Activated T-helper 2 cell treated with anti-CD3 and anti-CD28 coated beads, Interferon-gamma antibody, Interleukin-2, Interleukin-4, amounts not matched to agents 10 μg/mL and 5 μg/mL and 100 μg/mL, durations not matched to agents 14 hours and 24 hours and 36 hours (primary cell): ENCODE data around the gene NAT16. TPM values are rescaled to one million over a fixed set of nuclear protein-coding genes. Genes with fewer than 3 reads are reported as not detected.
A peak's percentile ranks its signal among the peaks of the same experiment; 100 is the strongest.

Experiments used
- DNase-seq: peaks from one replicate; pipeline ENCODE4 v3.0.0; 2021; ENCODE audit warnings: low spot score
- H3K27ac Mint-ChIP-seq: one replicate; pipeline ENCODE4 v1.8.0; 2021; ENCODE audit warnings: mixed read lengths
- H3K27me3 Mint-ChIP-seq: one replicate; pipeline ENCODE4 v1.8.0; 2021; ENCODE audit warnings: low read depth, mixed read lengths
- H3K36me3 Mint-ChIP-seq: one replicate; pipeline ENCODE4 v1.8.0; 2021; ENCODE audit warnings: low read depth, mixed read lengths
- H3K4me1 Mint-ChIP-seq: one replicate; pipeline ENCODE4 v1.8.0; 2021; ENCODE audit warnings: low read depth, mixed read lengths
- H3K4me3 Mint-ChIP-seq: one replicate; pipeline ENCODE4 v1.8.0; 2021; ENCODE audit warnings: low read depth, mild to moderate bottlenecking, moderate library complexity, mixed read lengths
- H3K9me3 Mint-ChIP-seq: one replicate; pipeline ENCODE4 v1.8.0; 2021; ENCODE audit warnings: mixed read lengths
- intact Hi-C: fragments of 100-400 bp; cut with micrococcal nuclease; formaldehyde crosslinking; loops from one replicate; pipeline ENCODE4 v1.15.1; 2023
- total RNA-seq: library from RNA; stranded (reverse); gene quantifications from 2 replicates; pipeline ENCODE4 v1.2.3, GENCODE V29; 2022

The NAT16 gene
- total RNA-seq, 1 donor from 2014 or later = not detected

- H3K4me3 Mint-ChIP-seq = no peak overlapping the region
- no peak overlapping the region for H3K27ac Mint-ChIP-seq
- H3K4me1 Mint-ChIP-seq = peaks cover 13% of the 10 kb centered on the region
- peaks cover 8% of the 10 kb centered on the region for H3K27me3 Mint-ChIP-seq
- H3K36me3 Mint-ChIP-seq = peaks cover 41% of the 10 kb centered on the region
- peaks cover 4% of the 10 kb centered on the region for H3K9me3 Mint-ChIP-seq
- no peak for DNase-seq
- intact Hi-C loops = no loop called here
Observed at GRCh38 chr7:101156277-101156676, 23.8 kb downstream of the NAT16 start.

GRCh38 chr7:101155303-101155702 lies 24.8 kb downstream of the NAT16 start:
- peaks cover 13% of the 10 kb centered on the region for H3K4me1 Mint-ChIP-seq
- no peak for DNase-seq

GRCh38 chr7:101154693-101155102 lies 25.4 kb downstream of the NAT16 start:
- intact Hi-C loops = loop anchor here (1.0 kb wide), 2 partner anchors 10 to 11 kb away; partner anchors contain the start of gene VGF
- H3K27me3 Mint-ChIP-seq = peaks cover 10% of the 10 kb centered on the region
- peak overlapping the region; percentile 83 for H3K4me3 Mint-ChIP-seq
- H3K9me3 Mint-ChIP-seq = peaks cover 4% of the 10 kb centered on the region
- peaks cover 30% of the 10 kb centered on the region for H3K36me3 Mint-ChIP-seq
- peaks cover 13% of the 10 kb centered on the region for H3K4me1 Mint-ChIP-seq
- H3K27ac Mint-ChIP-seq = no peak overlapping the region
- DNase-seq = no peak

More at GRCh38 chr7:101155303-101155702, 24.8 kb downstream of the NAT16 start:
- H3K27me3 Mint-ChIP-seq = peaks cover 9% of the 10 kb centered on the region
- H3K27ac Mint-ChIP-seq = no peak overlapping the region
- peak overlapping the region; percentile 83 for H3K4me3 Mint-ChIP-seq
- H3K9me3 Mint-ChIP-seq = peaks cover 4% of the 10 kb centered on the region
- peaks cover 36% of the 10 kb centered on the region for H3K36me3 Mint-ChIP-seq
- intact Hi-C loops = no loop called here

DNA sequence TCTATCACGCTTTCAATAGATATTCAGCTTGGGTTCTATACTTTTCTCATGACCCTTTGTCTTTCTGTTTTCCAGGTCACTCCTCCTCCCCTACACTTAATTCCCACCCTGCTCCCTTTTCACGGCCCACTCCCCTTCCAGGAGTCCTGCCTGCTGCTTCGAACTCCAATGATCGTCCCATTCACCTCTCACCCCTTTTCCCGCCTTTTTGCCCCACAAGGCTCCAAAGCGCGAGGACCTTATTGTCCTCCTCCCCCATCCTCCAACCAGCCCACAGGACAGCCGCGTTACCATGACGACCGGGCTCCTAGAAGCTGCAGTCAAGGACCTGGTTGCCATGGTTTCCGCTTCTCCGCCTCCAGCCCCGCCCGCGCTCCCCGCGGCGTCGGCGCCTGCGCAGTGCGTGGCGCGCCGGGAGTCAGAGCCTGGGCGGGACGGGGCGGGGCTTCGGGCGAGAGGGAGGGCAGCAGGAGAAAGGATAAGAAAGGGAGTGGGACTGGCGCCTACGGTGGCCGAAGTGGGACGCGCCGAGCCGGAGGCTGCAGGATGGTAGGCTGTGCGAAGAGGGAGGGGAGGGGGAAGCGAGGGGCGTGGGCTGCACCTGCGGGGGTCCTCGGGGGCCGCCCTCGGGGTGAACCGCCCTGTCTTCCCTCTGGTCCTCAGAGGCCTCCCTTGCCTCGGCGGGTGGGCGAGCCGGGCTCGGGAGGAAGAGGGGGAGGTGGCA lies 26.0 kb downstream of the NAT16 start, which contains the start of gene AP1S1:
AP1S1 (plus strand) TSS at position 508 of the 724 bp plus-strand sequence; CDS start at position 547, 39 bp downstream.
- Mint-ChIP-seq H3K4me3 (peak within 1 kb of the TSS; percentile 83), H3K9me3 (peaks cover 4% of the 10 kb centered on the region), H3K27me3 (peaks cover 15% of the 10 kb centered on the region), H3K36me3 (peaks cover 25% of the 10 kb centered on the region), H3K27ac (peak within 1 kb of the TSS; percentile 74), H3K4me1 (peaks cover 13% of the 10 kb centered on the region)
- intact Hi-C loops = loop anchor here (1.0 kb wide), 2 partner anchors 10 to 11 kb away; partner anchors contain the start of gene VGF
- peak; percentile 92 for DNase-seq

DNA sequence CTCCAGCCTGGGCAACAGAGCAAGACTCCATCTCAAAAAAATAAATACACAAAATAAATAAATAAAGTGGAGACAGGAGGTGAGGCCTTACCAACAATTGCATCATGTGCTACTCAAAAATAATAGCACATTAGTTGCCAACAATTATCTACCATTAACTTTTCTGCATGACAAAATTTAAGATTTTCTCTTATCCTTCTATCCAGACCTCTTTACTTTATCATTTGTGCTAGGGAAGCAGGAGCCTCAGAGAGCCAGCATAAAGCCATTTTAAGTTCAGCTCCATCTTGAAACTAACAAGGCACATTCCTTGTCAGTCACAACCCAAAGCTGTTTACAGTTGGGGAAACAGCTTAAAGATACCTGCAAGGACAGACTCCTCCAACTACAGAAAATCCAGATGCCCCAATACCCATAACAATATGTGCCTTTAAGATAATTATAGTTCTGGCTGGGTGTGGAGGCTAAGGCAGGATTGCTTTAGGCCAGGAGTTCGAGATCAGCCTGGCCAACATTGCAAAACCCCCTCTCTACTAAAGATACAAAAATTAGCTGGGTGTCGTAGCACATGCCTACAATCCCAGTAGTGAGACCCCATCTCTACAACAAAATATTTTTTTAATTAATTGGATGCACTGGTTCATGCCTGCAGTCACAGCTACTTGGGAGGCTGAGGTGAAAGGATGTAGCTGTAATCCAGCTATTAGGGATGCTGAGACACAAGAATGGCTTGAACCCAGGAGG lies 28.0 kb downstream of the NAT16 start:
- Mint-ChIP-seq H3K36me3 (peaks cover 10% of the 10 kb centered on the region), H3K4me1 (peaks cover 15% of the 10 kb centered on the region), H3K27me3 (peaks cover 20% of the 10 kb centered on the region), H3K27ac (no peak overlapping the region), H3K4me3 (no peak overlapping the region), H3K9me3 (peaks cover 4% of the 10 kb centered on the region)
- DNase-seq = no peak
- intact Hi-C loops = no loop called here

- intact Hi-C loops = loop anchor here (10.0 kb wide), 1 partner anchor 144 kb away; no protein-coding TSS in a partner anchor
Observed at GRCh38 chr7:101140746-101141382, 39.2 kb downstream of the NAT16 start.

GRCh38 chr7:101140339-101140699 lies 39.8 kb downstream of the NAT16 start:
- intact Hi-C loops = loop anchor here (10.0 kb wide), 1 partner anchor 144 kb away; no protein-coding TSS in a partner anchor

More at GRCh38 chr7:101140746-101141382, 39.2 kb downstream of the NAT16 start:
- no peaks in the 10 kb centered on the region for H3K9me3 Mint-ChIP-seq
- DNase-seq = no peak
- H3K27ac Mint-ChIP-seq = no peak overlapping the region
- peaks cover 36% of the 10 kb centered on the region for H3K4me1 Mint-ChIP-seq
- no peak overlapping the region for H3K4me3 Mint-ChIP-seq
- no peaks in the 10 kb centered on the region for H3K36me3 Mint-ChIP-seq
- H3K27me3 Mint-ChIP-seq = peaks cover 19% of the 10 kb centered on the region

DNA sequence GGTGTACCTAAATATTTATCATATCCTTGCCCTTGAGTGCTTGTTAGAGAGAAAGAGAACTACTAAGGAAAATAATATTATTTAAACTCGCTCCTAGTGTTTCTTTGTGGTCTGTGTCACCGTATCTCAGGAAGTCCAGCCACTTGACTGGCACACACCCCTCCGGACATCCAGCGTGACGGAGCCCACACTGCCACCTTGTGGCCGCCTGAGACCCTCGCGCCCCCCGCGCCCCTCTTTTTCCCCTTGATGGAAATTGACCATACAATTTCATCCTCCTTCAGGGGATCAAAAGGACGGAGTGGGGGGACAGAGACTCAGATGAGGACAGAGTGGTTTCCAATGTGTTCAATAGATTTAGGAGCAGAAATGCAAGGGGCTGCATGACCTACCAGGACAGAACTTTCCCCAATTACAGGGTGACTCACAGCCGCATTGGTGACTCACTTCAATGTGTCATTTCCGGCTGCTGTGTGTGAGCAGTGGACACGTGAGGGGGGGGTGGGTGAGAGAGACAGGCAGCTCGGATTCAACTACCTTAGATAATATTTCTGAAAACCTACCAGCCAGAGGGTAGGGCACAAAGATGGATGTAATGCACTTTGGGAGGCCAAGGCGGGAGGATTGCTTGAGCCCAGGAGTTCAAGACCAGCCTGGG lies 41.8 kb downstream of the NAT16 start:
- Mint-ChIP-seq H3K36me3 (no peaks in the 10 kb centered on the region), H3K27ac (peak overlapping the region; percentile 50)
- intact Hi-C loops = loop anchor here (1.0 to 2.0 kb wide), 2 partner anchors 53 to 106 kb away; partner anchors contain the start of genes FIS1 and TRIM56

More at GRCh38 chr7:101140339-101140699, 39.8 kb downstream of the NAT16 start:
- no peak overlapping the region for H3K27ac Mint-ChIP-seq
- no peaks in the 10 kb centered on the region for H3K9me3 Mint-ChIP-seq
- no peak overlapping the region for H3K4me3 Mint-ChIP-seq
- no peaks in the 10 kb centered on the region for H3K36me3 Mint-ChIP-seq
- peaks cover 36% of the 10 kb centered on the region for H3K4me1 Mint-ChIP-seq
- DNase-seq = no peak
- peaks cover 18% of the 10 kb centered on the region for H3K27me3 Mint-ChIP-seq

DNA sequence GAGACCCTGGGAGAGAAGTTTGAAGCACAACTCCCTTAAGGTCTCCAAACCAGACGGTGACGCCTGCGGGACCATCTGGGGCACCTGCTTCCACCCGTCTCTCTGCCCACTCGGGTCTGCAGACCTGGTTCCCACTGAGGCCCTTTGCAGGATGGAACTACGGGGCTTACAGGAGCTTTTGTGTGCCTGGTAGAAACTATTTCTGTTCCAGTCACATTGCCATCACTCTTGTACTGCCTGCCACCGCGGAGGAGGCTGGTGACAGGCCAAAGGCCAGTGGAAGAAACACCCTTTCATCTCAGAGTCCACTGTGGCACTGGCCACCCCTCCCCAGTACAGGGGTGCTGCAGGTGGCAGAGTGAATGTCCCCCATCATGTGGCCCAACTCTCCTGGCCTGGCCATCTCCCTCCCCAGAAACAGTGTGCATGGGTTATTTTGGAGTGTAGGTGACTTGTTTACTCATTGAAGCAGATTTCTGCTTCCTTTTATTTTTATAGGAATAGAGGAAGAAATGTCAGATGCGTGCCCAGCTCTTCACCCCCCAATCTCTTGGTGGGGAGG lies 42.4 kb downstream of the NAT16 start:
- intact Hi-C loops = loop anchor here (1.0 to 2.0 kb wide), 3 partner anchors 13 to 107 kb away; partner anchors contain the start of genes FIS1 and TRIM56
- Mint-ChIP-seq H3K4me1 (peaks cover 40% of the 10 kb centered on the region), H3K9me3 (no peaks in the 10 kb centered on the region), H3K4me3 (peak overlapping the region; percentile 42), H3K27ac (peak overlapping the region; percentile 50), H3K36me3 (no peaks in the 10 kb centered on the region), H3K27me3 (peaks cover 22% of the 10 kb centered on the region)
- DNase-seq = no peak

More for the DNA sequence above, 41.8 kb downstream of the NAT16 start:
- no peaks in the 10 kb centered on the region for H3K9me3 Mint-ChIP-seq
- peak; percentile 67 for DNase-seq
- peaks cover 42% of the 10 kb centered on the region for H3K4me1 Mint-ChIP-seq
- H3K27me3 Mint-ChIP-seq = peaks cover 22% of the 10 kb centered on the region
- H3K4me3 Mint-ChIP-seq = peak overlapping the region; percentile 42

DNA sequence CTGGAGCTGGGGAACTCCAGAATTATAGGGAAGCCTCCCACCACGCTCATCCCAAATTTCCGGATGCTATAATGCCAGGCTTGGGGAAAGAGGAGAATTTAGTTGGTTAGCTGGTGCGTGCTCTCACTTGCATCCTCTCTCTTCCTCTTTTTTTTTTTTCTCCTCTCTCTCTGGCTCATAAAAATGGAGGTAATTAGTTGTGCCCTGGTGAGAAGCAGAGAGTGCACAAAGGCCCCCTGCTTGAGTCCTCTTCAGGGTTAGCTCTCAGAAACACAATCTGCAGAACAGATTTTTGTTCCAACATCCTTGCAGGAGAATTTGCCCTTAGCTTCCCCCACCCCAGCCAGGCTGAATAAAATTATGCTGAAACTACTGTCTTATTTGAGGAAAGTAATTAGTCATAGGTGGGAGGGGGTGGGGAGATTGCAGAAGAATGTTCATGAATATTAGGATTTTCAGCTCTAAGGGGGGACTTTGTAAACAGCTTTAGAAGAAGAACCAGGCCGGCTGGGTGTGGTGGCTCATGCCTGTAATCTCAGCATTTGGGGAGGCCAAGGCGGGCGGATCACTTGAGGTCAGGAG lies 45.6 kb downstream of the NAT16 start:
- Mint-ChIP-seq H3K9me3 (no peaks in the 10 kb centered on the region), H3K27ac (no peak overlapping the region), H3K36me3 (no peaks in the 10 kb centered on the region), H3K4me1 (peaks cover 31% of the 10 kb centered on the region), H3K27me3 (peaks cover 30% of the 10 kb centered on the region), H3K4me3 (no peak overlapping the region)
- intact Hi-C loops = no loop called here
- no peak for DNase-seq

GRCh38 chr7:101133621-101134398 lies 46.3 kb downstream of the NAT16 start:
- Mint-ChIP-seq H3K4me3 (no peak overlapping the region), H3K9me3 (no peaks in the 10 kb centered on the region), H3K36me3 (no peaks in the 10 kb centered on the region), H3K27ac (no peak overlapping the region), H3K27me3 (peaks cover 32% of the 10 kb centered on the region), H3K4me1 (peaks cover 31% of the 10 kb centered on the region)
- intact Hi-C loops = no loop called here
- no peak for DNase-seq
